ENCODE measurements around the gene IER5L. TPM values are rescaled to one million over a fixed set of nuclear protein-coding genes. Genes with fewer than 3 reads are reported as not detected.
"Not testable (repeated sequence)": the region's sequence is repeated elsewhere in the genome, so short reads cannot be mapped to it uniquely, and the experiment has no call there.

IER5L gene
- total RNA-seq, 1 experiment from 2014 or later, result 73.3 TPM

DNA sequence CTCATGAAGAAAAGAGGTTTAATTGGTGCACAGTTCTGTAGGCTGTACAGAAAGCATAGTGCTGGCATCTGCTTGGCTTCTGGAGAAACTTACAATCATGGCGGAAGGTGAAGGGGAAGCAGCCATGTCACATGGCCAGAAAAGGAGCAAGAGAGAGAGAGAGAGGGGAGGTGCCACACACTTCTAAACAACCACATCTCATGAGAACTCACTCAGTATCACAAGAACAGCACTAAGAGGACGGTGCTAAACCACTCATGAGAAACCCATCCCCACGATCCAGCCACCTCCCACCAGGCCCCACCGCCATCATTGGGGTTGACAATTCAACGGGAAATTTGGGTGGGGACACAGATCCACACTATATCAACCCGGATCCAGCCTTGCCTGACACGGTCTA lies 28.8 kb upstream of the IER5L start:
- in situ Hi-C loops (cut with HindIII; ENCODE audit: low pct_unique_long_range_greater_than_20kb, low sequenced_read_pairs), result no loop called here
- DNase-seq (ENCODE audit: low read depth), result no peak

DNA sequence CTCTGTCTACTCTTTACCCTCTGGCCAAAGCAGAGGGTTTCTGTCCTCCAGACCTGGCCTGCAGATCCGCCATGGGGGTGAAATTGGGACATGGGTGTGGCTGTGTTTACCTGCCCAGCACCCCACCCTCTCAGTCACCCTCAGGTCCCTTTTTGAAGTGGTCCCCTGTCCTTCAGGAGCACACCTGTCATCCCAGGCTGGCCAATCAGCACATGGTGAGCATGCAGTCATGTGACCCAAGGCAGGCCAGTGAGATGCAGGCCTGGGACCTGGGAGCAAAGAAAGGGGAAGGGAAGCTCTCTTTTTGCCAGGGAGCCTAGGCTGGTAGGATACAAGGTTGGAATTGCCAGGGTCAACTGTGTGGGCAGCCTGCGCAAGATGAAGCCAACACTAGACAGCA lies 28.3 kb upstream of the IER5L start:
- in situ Hi-C loops (cut with HindIII; ENCODE audit: low pct_unique_long_range_greater_than_20kb, low sequenced_read_pairs), result no loop called here

GRCh38 chr9:129204840-129205239 lies 26.8 kb upstream of the IER5L start:
- DNase-seq (ENCODE audit: low read depth), result no peak
- in situ Hi-C loops (cut with HindIII; ENCODE audit: low pct_unique_long_range_greater_than_20kb, low sequenced_read_pairs), result no loop called here

More for the DNA sequence above, 28.3 kb upstream of the IER5L start:
- DNase-seq (ENCODE audit: low read depth), result no peak

- in situ Hi-C loops (cut with HindIII; ENCODE audit: low pct_unique_long_range_greater_than_20kb, low sequenced_read_pairs), result no loop called here
- no peak for DNase-seq (ENCODE audit: low read depth)
These were observed 25.5 kb upstream of the IER5L start for GRCh38 chr9:129203556-129203909.

GRCh38 chr9:129202613-129203555 lies 24.8 kb upstream of the IER5L start:
- in situ Hi-C loops (cut with HindIII; ENCODE audit: low pct_unique_long_range_greater_than_20kb, low sequenced_read_pairs), result no loop called here
- peak; percentile 78 for DNase-seq (ENCODE audit: low read depth)

GRCh38 chr9:129201866-129202265 lies 23.8 kb upstream of the IER5L start:
- DNase-seq (ENCODE audit: low read depth), result no peak
- in situ Hi-C loops (cut with HindIII; ENCODE audit: low pct_unique_long_range_greater_than_20kb, low sequenced_read_pairs), result no loop called here

GRCh38 chr9:129201289-129201688 lies 23.2 kb upstream of the IER5L start:
- in situ Hi-C loops (cut with HindIII; ENCODE audit: low pct_unique_long_range_greater_than_20kb, low sequenced_read_pairs), result no loop called here

GRCh38 chr9:129200255-129200654 lies 22.2 kb upstream of the IER5L start:
- in situ Hi-C loops (cut with HindIII; ENCODE audit: low pct_unique_long_range_greater_than_20kb, low sequenced_read_pairs), result no loop called here
- no peak for DNase-seq (ENCODE audit: low read depth)

More at GRCh38 chr9:129201289-129201688, 23.2 kb upstream of the IER5L start:
- no peak for DNase-seq (ENCODE audit: low read depth)

GRCh38 chr9:129199044-129199435 lies 21.0 kb upstream of the IER5L start:
- in situ Hi-C loops (cut with HindIII; ENCODE audit: low pct_unique_long_range_greater_than_20kb, low sequenced_read_pairs), result no loop called here
- no peak for DNase-seq (ENCODE audit: low read depth)

GRCh38 chr9:129198319-129199043 lies 20.4 kb upstream of the IER5L start:
- in situ Hi-C loops (cut with HindIII; ENCODE audit: low pct_unique_long_range_greater_than_20kb, low sequenced_read_pairs), result no loop called here
- DNase-seq (ENCODE audit: low read depth), result no peak

DNA sequence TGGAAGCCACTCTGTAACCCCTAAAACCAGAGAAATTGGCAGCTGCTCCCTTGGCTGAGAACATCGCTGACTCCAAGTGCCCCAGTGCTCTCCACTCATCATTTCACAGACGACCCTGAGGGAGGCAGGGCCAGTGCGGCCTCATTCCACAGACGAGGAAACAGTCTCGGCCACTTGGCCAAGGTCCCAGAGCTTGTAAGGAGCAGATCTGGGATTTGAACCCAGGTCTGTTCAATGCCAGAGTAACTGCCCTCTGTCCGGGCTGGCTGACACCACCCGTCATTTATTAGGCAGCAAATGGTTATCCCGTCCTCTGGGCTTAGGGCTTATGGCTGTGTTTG lies 19.9 kb upstream of the IER5L start:
- no peak for DNase-seq (ENCODE audit: low read depth)
- in situ Hi-C loops (cut with HindIII; ENCODE audit: low pct_unique_long_range_greater_than_20kb, low sequenced_read_pairs), result no loop called here

DNA sequence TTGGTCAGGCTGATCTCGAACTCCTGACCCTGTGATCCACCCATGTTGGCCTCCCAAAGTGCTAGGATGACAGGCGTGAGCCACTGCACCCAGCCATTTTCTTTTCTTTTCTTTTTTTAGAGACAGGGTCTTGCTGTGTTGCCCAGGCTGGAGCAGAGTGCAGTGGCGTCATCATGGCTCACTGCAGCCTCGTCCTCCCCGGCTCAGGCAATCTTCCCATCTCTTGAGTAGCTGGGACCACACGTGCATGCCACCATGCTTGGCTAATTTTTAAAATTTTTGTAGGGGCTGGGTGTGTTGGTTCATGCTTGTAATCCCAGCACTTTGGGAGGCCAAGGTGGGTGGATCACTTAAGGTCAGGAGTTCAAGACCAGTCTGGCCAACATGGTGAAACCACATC lies 19.0 kb upstream of the IER5L start:
- DNase-seq (ENCODE audit: low read depth); in situ Hi-C loops (cut with HindIII; ENCODE audit: low pct_unique_long_range_greater_than_20kb, low sequenced_read_pairs): not testable (repeated sequence)

DNA sequence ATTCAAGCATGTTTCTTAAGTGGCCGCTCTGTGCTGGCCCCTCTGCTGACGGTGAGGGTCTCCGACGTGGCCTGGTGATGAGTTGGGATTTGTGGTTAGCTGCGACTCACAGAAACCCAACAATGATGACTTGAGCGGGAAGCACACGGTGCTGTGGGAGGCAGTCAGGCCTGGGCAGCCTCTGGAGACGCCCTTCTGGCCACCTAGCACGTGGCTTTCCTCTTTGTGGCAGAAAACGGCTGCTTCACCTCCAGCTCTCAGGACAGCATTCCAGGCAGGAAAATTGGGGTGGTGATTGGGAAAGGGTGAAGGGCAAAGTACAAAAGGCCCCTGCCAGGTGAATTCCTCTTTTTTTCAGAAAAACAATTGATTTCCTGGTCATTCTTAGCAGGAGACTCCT lies 17.5 kb upstream of the IER5L start:
- in situ Hi-C loops (cut with HindIII; ENCODE audit: low pct_unique_long_range_greater_than_20kb, low sequenced_read_pairs), result no loop called here
- no peak for DNase-seq (ENCODE audit: low read depth)

DNA sequence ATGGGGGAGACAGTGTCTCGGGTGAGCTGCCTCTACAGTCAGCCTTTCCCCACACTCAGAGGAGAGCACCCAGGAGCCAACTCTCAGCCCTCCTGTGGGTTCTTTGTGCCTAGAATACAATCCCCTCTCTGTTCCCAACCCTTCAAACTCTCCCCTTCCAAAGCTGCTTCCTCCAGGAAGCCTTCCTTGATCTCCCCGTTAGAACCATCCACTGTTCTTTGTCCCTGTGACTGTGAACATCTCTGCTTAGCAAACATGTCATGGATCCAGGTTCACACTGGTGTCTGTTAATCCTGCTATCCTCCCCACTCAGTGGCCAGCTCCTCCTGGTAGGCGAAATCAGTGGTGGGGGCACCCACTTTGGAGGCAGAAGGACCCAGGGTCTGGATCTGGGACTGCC lies 16.2 kb upstream of the IER5L start:
- no peak for DNase-seq (ENCODE audit: low read depth)
- in situ Hi-C loops (cut with HindIII; ENCODE audit: low pct_unique_long_range_greater_than_20kb, low sequenced_read_pairs), result no loop called here

- in situ Hi-C loops (cut with HindIII; ENCODE audit: low pct_unique_long_range_greater_than_20kb, low sequenced_read_pairs), result no loop called here
- no peak for DNase-seq (ENCODE audit: low read depth)
These were observed 15.6 kb upstream of the IER5L start for GRCh38 chr9:129193655-129194054.

GRCh38 chr9:129191234-129191633 lies 13.2 kb upstream of the IER5L start:
- in situ Hi-C loops (cut with HindIII; ENCODE audit: low pct_unique_long_range_greater_than_20kb, low sequenced_read_pairs), result no loop called here

DNA sequence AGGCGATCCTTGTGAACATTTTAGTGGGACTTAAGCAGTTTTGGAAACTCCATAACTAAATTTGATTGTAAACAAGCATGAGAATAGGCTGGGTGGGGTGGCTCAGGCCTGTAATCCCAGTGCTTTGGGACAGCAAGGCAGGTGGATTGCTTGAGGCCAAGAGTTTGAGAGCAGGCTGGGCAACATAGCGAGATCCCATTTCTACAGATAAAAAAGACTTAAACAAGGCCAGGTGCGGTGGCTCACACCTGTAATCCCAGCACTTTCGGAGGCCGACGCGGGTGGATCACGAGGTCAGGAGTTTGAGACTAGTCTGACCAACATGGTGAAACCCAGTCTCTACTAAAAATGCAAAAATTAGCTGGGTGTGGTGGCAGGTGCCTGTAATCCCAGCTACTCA lies 11.9 kb upstream of the IER5L start:
- DNase-seq (ENCODE audit: low read depth); in situ Hi-C loops (cut with HindIII; ENCODE audit: low pct_unique_long_range_greater_than_20kb, low sequenced_read_pairs): not testable (repeated sequence)

More at GRCh38 chr9:129191234-129191633, 13.2 kb upstream of the IER5L start:
- DNase-seq (ENCODE audit: low read depth), result no peak

DNA sequence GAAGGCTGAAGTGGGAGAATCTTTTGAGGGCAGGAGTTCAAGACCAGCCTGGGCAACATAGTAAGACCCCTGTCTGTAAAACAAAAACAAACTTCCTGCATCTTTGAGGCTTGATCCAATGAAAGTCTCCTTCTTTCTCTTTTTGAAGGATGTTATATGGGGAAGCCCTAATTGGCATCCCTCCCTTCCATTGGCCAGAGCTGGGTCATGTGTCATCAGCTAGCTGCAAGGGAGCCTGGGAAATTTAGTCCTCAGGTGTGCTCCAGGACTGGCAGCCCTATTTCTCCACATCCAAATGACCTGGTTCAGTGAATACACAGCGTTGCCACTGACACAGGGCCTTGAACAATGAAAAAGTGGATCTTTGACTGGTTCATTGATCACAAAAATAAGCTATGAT lies 9.0 kb upstream of the IER5L start:
- in situ Hi-C loops (cut with HindIII; ENCODE audit: low pct_unique_long_range_greater_than_20kb, low sequenced_read_pairs), result no loop called here
- no peak for DNase-seq (ENCODE audit: low read depth)

DNA sequence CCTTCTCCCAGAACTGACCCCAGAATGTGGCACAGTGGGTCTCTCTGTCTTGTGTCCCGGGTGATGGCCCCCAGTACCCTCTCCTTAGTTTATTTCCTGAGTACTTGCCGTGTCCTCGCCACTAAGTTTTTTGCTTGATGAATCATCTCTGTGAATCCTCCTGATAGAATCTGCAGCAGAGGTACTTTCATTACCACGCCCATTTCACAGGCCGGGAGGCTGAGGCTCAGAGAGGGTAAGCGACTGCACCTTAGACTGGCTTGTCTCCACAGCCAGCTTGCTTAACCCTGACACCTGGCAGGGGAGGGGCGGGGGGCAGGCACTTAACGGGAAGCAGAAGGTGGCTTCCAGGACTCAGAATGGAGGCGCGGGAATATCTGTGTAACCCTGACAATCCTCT lies 7.9 kb upstream of the IER5L start:
- DNase-seq (ENCODE audit: low read depth), result no peak
- in situ Hi-C loops (cut with HindIII; ENCODE audit: low pct_unique_long_range_greater_than_20kb, low sequenced_read_pairs), result no loop called here

DNA sequence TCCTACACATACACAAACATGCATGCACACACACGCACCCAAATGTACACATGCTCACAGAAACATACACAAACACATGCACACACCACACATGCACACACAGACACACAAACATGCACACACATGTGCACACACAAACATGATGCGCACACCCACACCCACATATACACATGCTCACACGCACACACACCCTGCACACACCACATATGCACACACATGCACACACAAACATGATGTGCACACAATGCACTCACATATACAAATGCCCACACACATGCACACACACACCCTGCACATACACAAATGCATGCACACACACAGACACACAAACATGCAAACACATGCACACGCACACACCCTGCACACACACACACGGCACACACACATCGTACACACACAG lies 7.3 kb upstream of the IER5L start:
- in situ Hi-C loops (cut with HindIII; ENCODE audit: low pct_unique_long_range_greater_than_20kb, low sequenced_read_pairs), result no loop called here

More for the DNA sequence above, 7.3 kb upstream of the IER5L start:
- no peak for DNase-seq (ENCODE audit: low read depth)
